Transverse colon (tissue), 3 donors: Measurements from ENCODE around the gene ABCG1.

ENCODE experiments used
- CTCF ChIP-seq, 5 experiments: fragments of 200-600 bp in 3 of 5; fragments of 450-650 bp in 2 of 5; sonication (generic) in 3 of 5; IDR thresholded peaks; 1 replicate in 2 of 5; 2 replicates in 3 of 5; pipeline ENCODE4 v1.5.1; 2016 to 2017; ENCODE audit warnings: antibody characterized with exemption in 5 of 5, inconsistent platforms in 3 of 5, mild to moderate bottlenecking in 2 of 5, moderate library complexity in 1 of 5
- POLR2A ChIP-seq: fragments of 450-650 bp; IDR thresholded peaks from one replicate; pipeline ENCODE4 v1.6.1; 2016; ENCODE audit warnings: antibody characterized with exemption, mild to moderate bottlenecking, moderate library complexity

- TF ChIP-seq POLR2A (no peak), CTCF (IDR thresholded peaks at IDR 0.05) (peak in 1 of 5 experiments; percentile 23)
These were observed 17.9 kb upstream of the ABCG1 start for GRCh38 chr21:42200906-42201614.
